HepG2 (cell line): ENCODE data around the gene KLF9. TPM values are rescaled to one million over a fixed set of nuclear protein-coding genes. Genes with fewer than 3 reads are reported as not detected.

ENCODE experiments used
- CBFB ChIP-seq: sonication (generic); formaldehyde crosslinking; IDR thresholded peaks from 2 replicates; pipeline ENCODE4 v1.4.0; 2020; ENCODE audit warnings: missing genetic modification reagents
- ELF3 ChIP-seq: IDR thresholded peaks from 2 replicates; pipeline ENCODE4 v1.6.1; 2016; ENCODE audit warnings: missing genetic modification reagents, missing compliant biosample characterization
- EP300 ChIP-seq, 3 experiments: sonication (generic) in 1 of 3; formaldehyde crosslinking in 1 of 3; IDR thresholded peaks; 2 replicates each; pipeline versions ENCODE4 v1.5.1 to v1.6.1; 2011 to 2020; ENCODE audit warnings: low read depth in 2 of 3, low read length in 2 of 3, borderline replicate concordance in 1 of 3, improper control_type of control experiment in 1 of 3, mild to moderate bottlenecking in 1 of 3, missing genetic modification reagents in 1 of 3, moderate library complexity in 1 of 3
- HHEX ChIP-seq: IDR thresholded peaks from 2 replicates; pipeline ENCODE4 v1.6.1; 2016; ENCODE audit warnings: control low read depth
- KLF16 ChIP-seq, 2 experiments: sonication (generic) in 1 of 2; formaldehyde crosslinking in 1 of 2; IDR thresholded peaks; 2 replicates each; pipeline versions ENCODE4 v1.6.1 to v1.8.0; 2016 to 2023; ENCODE audit warnings: missing genetic modification reagents in 2 of 2, missing compliant biosample characterization in 1 of 2
- NFIC ChIP-seq: IDR thresholded peaks from 2 replicates; pipeline ENCODE4 v1.6.1; 2012; ENCODE audit warnings: mild to moderate bottlenecking, low read length, inconsistent platforms
- NR2F1 ChIP-seq, 2 experiments: fragments of 450-650 bp in 1 of 2; formaldehyde crosslinking in 1 of 2; IDR thresholded peaks; 2 replicates each; pipeline versions ENCODE4 v1.5.0 to v1.6.1; 2016 to 2020; ENCODE audit warnings: mild to moderate bottlenecking in 1 of 2, missing compliant biosample characterization in 1 of 2, missing genetic modification reagents in 1 of 2, moderate library complexity in 1 of 2
- RFXAP ChIP-seq: sonication (generic); formaldehyde crosslinking; IDR thresholded peaks from 2 replicates; pipeline ENCODE4 v1.4.0; 2020; ENCODE audit warnings: missing genetic modification reagents, borderline replicate concordance
- SOX13 ChIP-seq, 3 experiments: fragments of 450-650 bp in 1 of 3; sonication (generic) in 1 of 3; formaldehyde crosslinking in 1 of 3; IDR thresholded peaks in 2 of 3; conservative IDR thresholded peaks in 1 of 3; 2 replicates each; pipeline versions ENCODE4 v1.5.0 to v1.6.1; 2016 to 2020; ENCODE audit warnings: antibody characterized with exemption in 1 of 3, mild to moderate bottlenecking in 1 of 3, missing compliant biosample characterization in 1 of 3, missing genetic modification reagents in 1 of 3, moderate library complexity in 1 of 3
- ZFP36L2 ChIP-seq: sonication (generic); formaldehyde crosslinking; IDR thresholded peaks from 2 replicates; pipeline ENCODE4 v1.4.0; 2020; ENCODE audit warnings: missing genetic modification reagents
- ZKSCAN5 ChIP-seq: sonication (generic); formaldehyde crosslinking; IDR thresholded peaks from 2 replicates; pipeline ENCODE4 v1.5.1; 2020; ENCODE audit warnings: mild to moderate bottlenecking, missing genetic modification reagents
- ZNF484 ChIP-seq: sonication (generic); formaldehyde crosslinking; IDR thresholded peaks from 2 replicates; pipeline ENCODE4 v1.5.1; 2020; ENCODE audit warnings: mild to moderate bottlenecking, low read depth, missing genetic modification reagents, borderline replicate concordance
- ZNF674 ChIP-seq: sonication (generic); formaldehyde crosslinking; IDR thresholded peaks from 2 replicates; pipeline ENCODE4 v1.5.0; 2020; ENCODE audit warnings: low read depth, mild to moderate bottlenecking, missing genetic modification reagents
- polyA plus RNA-seq, 8 experiments: library from polyadenylated mRNA; depleted of rRNA in 3 of 8; stranded (reverse) in 7 of 8; unstranded in 1 of 8; fragments of >200 nt; fragmentation: Illumina TruSeq in 4 of 8; extraction: Trizol in 4 of 8; gene quantifications; 2 replicates each; pipeline versions ENCODE4 v1.2.1 to v1.2.3, GENCODE V29; 2011 to 2016; ENCODE audit warnings: low read depth in 4 of 8, missing spikeins in 1 of 8, mixed read lengths in 1 of 8; ENCODE audit not compliant: insufficient read depth in 1 of 8
- total RNA-seq, 5 experiments: library from RNA; depleted of rRNA; stranded (reverse); fragments of >200 nt; fragmentation: Illumina TruSeq; extraction: Trizol; gene quantifications; 2 replicates each; pipeline ENCODE4 v1.2.3, GENCODE V29; 2016; ENCODE audit warnings: low read depth in 1 of 5
- TF ChIP-seq, protein P1 (sequence below): sonication (generic); formaldehyde crosslinking; IDR thresholded peaks from 2 replicates; pipeline ENCODE4 v1.4.0; 2020; ENCODE audit warnings: low read depth, missing genetic modification reagents
- TF ChIP-seq, protein P2 (sequence below): sonication (generic); formaldehyde crosslinking; IDR thresholded peaks from 2 replicates; pipeline ENCODE4 v1.4.0; 2020; ENCODE audit warnings: missing genetic modification reagents
- TF ChIP-seq, protein P3 (sequence below), 2 experiments: fragments of 450-650 bp in 1 of 2; sonication (generic) in 1 of 2; formaldehyde crosslinking; IDR thresholded peaks; 2 replicates each; pipeline versions ENCODE4 v1.5.0 to v1.8.0; 2020 to 2022; ENCODE audit warnings: mild to moderate bottlenecking in 1 of 2, missing genetic modification reagents in 1 of 2

KLF9 gene
- total and polyA plus RNA-seq, 2 of the 13 experiments (the other 11 are each of a cell fraction or from before 2014, with no cell fraction given) = 5.7 to 7.2 TPM

DNA sequence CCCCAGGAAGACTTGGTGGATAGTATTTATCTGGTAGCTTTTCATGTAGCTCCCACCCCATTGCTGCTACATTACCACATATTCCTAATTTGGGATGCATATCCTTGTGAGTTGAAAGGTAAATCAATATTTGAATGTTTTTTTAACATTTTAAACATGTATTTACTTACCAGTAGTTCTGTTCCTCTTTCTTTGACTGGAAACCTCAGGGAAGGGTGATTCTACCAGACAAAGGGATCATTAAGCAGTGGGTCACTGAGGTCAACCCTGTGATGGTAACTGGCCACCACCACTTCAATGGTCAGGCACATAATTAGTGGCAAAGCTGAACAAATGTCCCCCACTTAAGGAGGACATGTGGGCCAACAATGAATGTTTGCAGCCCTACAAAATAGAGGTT, 27.2 kb upstream of the KLF9 start (continued):
- TF ChIP-seq ZKSCAN5 (CRISPR knock-in tag) = no peak
- TF ChIP-seq, protein P1, sequence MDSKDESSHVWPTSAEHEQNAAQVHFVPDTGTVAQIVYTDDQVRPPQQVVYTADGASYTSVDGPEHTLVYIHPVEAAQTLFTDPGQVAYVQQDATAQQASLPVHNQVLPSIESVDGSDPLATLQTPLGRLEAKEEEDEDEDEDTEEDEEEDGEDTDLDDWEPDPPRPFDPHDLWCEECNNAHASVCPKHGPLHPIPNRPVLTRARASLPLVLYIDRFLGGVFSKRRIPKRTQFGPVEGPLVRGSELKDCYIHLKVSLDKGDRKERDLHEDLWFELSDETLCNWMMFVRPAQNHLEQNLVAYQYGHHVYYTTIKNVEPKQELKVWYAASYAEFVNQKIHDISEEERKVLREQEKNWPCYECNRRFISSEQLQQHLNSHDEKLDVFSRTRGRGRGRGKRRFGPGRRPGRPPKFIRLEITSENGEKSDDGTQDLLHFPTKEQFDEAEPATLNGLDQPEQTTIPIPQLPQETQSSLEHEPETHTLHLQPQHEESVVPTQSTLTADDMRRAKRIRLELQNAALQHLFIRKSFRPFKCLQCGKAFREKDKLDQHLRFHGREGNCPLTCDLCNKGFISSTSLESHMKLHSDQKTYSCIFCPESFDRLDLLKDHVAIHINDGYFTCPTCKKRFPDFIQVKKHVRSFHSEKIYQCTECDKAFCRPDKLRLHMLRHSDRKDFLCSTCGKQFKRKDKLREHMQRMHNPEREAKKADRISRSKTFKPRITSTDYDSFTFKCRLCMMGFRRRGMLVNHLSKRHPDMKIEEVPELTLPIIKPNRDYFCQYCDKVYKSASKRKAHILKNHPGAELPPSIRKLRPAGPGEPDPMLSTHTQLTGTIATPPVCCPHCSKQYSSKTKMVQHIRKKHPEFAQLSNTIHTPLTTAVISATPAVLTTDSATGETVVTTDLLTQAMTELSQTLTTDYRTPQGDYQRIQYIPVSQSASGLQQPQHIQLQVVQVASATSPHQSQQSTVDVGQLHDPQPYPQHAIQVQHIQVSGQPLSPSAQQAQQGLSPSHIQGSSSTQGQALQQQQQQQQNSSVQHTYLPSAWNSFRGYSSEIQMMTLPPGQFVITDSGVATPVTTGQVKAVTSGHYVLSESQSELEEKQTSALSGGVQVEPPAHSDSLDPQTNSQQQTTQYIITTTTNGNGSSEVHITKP (CRISPR knock-in tag) = 0 out of 2 replicates have a peak, but pooled peaks have one; percentile 49
- peak in 1 of 2 experiments; percentile 73; a peak in 3 of 4 replicates for TF ChIP-seq EP300 (IDR thresholded peaks at IDR 0.05; ENCODE audit: low read depth in 2 of 2, low read length in 2 of 2)
- peak; percentile 55; the same call in 1 of the 2 replicates for TF ChIP-seq EP300 (CRISPR knock-in tag; IDR thresholded peaks at IDR 0.05; ENCODE audit: borderline replicate concordance)
- TF ChIP-seq NR2F1 (CRISPR knock-in tag; IDR thresholded peaks at IDR 0.05) = peak; percentile 87 to 94
- TF ChIP-seq, protein P2, sequence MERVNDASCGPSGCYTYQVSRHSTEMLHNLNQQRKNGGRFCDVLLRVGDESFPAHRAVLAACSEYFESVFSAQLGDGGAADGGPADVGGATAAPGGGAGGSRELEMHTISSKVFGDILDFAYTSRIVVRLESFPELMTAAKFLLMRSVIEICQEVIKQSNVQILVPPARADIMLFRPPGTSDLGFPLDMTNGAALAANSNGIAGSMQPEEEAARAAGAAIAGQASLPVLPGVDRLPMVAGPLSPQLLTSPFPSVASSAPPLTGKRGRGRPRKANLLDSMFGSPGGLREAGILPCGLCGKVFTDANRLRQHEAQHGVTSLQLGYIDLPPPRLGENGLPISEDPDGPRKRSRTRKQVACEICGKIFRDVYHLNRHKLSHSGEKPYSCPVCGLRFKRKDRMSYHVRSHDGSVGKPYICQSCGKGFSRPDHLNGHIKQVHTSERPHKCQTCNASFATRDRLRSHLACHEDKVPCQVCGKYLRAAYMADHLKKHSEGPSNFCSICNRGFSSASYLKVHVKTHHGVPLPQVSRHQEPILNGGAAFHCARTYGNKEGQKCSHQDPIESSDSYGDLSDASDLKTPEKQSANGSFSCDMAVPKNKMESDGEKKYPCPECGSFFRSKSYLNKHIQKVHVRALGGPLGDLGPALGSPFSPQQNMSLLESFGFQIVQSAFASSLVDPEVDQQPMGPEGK (CRISPR knock-in tag) = peak; percentile 58; the same call in 1 of the 2 replicates
- peak; percentile 87 for TF ChIP-seq HHEX (CRISPR knock-in tag)
- TF ChIP-seq ZNF484 (CRISPR knock-in tag) = no peak
- peak in 1 of 2 experiments; percentile 30; a peak in 1 of 4 replicates for TF ChIP-seq KLF16 (CRISPR knock-in tag; IDR thresholded peaks at IDR 0.05)
- TF ChIP-seq CBFB (CRISPR knock-in tag) = peak; percentile 51; the same call in 1 of the 2 replicates
- TF ChIP-seq, protein P3, sequence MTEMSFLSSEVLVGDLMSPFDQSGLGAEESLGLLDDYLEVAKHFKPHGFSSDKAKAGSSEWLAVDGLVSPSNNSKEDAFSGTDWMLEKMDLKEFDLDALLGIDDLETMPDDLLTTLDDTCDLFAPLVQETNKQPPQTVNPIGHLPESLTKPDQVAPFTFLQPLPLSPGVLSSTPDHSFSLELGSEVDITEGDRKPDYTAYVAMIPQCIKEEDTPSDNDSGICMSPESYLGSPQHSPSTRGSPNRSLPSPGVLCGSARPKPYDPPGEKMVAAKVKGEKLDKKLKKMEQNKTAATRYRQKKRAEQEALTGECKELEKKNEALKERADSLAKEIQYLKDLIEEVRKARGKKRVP (CRISPR knock-in tag; IDR thresholded peaks at IDR 0.05) = peak in 1 of 2 experiments; percentile 42; a peak in 1 of 4 replicates
- TF ChIP-seq ZFP36L2 (CRISPR knock-in tag) = no peak
- peak; percentile 67; the same call in 1 of the 2 replicates for TF ChIP-seq NFIC
- TF ChIP-seq SOX13 (IDR thresholded peaks at IDR 0.05) = peak; percentile 61
- TF ChIP-seq SOX13 (CRISPR knock-in tag; conservative IDR thresholded peaks at IDR 0.05 in 1 of 2, IDR thresholded peaks at IDR 0.05 in 1 of 2) = peak in 1 of 2 experiments; percentile 94; a peak in 2 of 4 replicates
- no peak for TF ChIP-seq ZNF674
- TF ChIP-seq RFXAP = no peak
- peak; percentile 64; the same call in 1 of the 2 replicates for TF ChIP-seq ELF3 (CRISPR knock-in tag)
